AG09309 (cell line): ENCODE data around the gene TYMP.

Experiments
- DNase-seq: peaks from one replicate; pipeline ENCODE4 v3.0.0-alpha.2; 2010; ENCODE audit warnings: low read depth
- H3K4me3 ChIP-seq: 2 replicates; pipeline ENCODE4 v1.5.1; 2011; ENCODE audit warnings: mild to moderate bottlenecking, low read depth, low read length, moderate library complexity; ENCODE audit not compliant: control insufficient read depth
- CTCF ChIP-seq: IDR thresholded peaks from 2 replicates; pipeline ENCODE4 v1.5.1; 2011; ENCODE audit warnings: mild to moderate bottlenecking, low read depth, low read length, inconsistent platforms; ENCODE audit not compliant: insufficient read depth, control insufficient read depth; ENCODE audit errors: missing control alignments

Gene TYMP

GRCh38 chr22:50569896-50570535 lies 40.2 kb upstream of the TYMP start:
- no peak for DNase-seq
- TF ChIP-seq CTCF: no peak
- H3K4me3 ChIP-seq: no peak overlapping the region

DNA sequence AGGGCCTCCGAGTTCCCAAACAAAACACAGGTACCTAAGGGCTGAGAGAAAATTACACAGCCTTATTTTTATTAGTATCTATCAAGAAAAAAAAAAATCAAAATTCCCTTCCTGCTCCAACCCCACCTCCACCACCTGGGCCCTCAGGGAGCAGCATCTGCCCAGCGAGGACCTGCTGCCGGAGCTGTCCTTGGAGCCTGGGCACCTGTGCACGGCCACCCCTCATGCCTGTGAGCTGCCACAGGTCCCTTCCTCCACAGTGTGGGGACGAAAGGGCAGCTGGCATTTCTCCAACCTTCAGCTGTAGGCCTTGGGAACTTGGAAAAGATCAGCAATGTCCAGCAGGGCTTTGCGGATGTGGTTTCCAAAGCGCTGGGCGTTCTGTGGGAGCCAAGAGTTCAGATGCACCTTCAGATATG lies 39.2 kb upstream of the TYMP start:
- TF ChIP-seq CTCF: no peak
- no peak overlapping the region for H3K4me3 ChIP-seq
- no peak for DNase-seq

GRCh38 chr22:50568626-50569025 lies 38.8 kb upstream of the TYMP start:
- no peak for TF ChIP-seq CTCF
- H3K4me3 ChIP-seq: no peak overlapping the region
- DNase-seq: no peak

GRCh38 chr22:50567721-50568252 lies 38.0 kb upstream of the TYMP start:
- no peak for TF ChIP-seq CTCF

DNA sequence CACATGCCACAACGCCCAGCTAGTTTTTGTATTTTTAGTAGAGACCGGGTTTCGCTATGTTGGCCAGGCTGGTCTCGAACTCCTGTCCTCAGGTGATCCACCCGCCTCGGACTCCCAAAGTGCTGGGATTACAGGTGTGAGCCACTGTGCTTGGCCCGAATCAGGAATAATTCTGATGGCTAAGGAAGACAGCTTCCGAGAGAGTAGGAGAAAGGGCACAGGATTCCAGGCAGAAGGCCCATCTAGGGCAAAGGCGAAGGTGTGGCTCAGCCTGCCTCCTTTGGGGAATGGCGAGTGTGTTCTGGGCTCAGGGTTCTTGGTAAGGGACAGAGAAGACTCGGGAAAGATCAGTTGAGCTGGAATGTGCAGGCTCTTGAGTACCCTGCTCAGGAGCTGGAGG lies 34.5 kb upstream of the TYMP start:
- no peak for TF ChIP-seq CTCF
- H3K4me3 ChIP-seq: no peak overlapping the region
- DNase-seq: no peak

More at GRCh38 chr22:50567721-50568252, 38.0 kb upstream of the TYMP start:
- no peak for DNase-seq
- H3K4me3 ChIP-seq: no peak overlapping the region

DNA sequence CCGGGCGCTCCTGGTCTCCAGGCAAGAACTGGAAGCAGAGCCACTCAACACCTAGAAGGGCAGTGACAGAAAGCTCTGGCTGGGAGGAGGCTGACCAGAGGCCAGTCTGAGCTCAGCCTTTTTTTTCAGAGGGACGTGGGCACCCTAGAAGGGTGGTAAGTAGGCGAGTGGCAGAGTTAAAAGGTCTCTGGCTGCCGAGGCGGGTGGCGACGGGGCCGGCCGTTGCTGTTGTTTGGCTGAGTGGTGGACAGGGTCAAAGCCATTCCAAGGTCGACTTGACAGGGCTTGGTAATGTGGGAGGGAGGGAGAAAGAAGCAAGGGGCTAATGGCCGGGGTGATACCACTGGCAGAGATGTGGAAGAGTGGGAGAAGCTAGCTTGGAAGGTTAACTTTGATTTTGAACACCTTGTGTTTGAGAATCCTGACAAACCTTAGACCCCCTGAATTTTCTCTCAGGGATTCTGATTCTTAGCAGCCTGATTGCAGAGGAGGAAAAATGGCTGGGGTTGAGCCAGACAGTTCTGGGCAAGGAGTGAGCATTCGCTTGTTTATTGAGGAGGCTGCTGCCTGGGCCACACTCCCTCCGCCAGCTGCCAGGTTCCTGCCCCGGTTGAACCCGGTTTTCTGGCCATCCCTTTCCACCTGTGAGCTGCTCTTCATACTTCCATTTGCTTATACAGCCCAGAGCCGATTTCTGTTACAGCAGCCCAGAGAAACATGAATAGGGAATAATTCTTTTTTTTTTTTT lies 33.8 kb upstream of the TYMP start:
- no peak for DNase-seq
- H3K4me3 ChIP-seq: peak overlapping the region; percentile 78
- TF ChIP-seq CTCF: no peak
